Effector memory CD8-positive, alpha-beta T cell (primary cell): ENCODE measurements around the gene TNFSF9.

Experiments used
- ATAC-seq: fragments of 150-1000 bp; cut with Tn5 transposase; replicated peaks from 2 replicates; pipeline ENCODE4 v1.10.0; 2021; ENCODE audit warnings: mild to moderate bottlenecking, moderate library complexity
- DNase-seq, 3 experiments: peaks; one replicate each; pipeline ENCODE4 v3.0.0; 2021
- H3K27ac Mint-ChIP-seq, 2 donors: one replicate each; pipeline ENCODE4 v1.8.0; 2022; ENCODE audit warnings: mild to moderate bottlenecking in 2 of 2, mixed read lengths in 2 of 2, moderate library complexity in 2 of 2
- H3K27me3 Mint-ChIP-seq, 2 donors: one replicate each; pipeline ENCODE4 v1.8.0; 2022; ENCODE audit warnings: mixed read lengths in 2 of 2
- H3K36me3 Mint-ChIP-seq: one replicate; pipeline ENCODE4 v1.8.0; 2022; ENCODE audit warnings: mild to moderate bottlenecking, moderate library complexity, mixed read lengths; ENCODE audit not compliant: insufficient read depth
- H3K4me1 Mint-ChIP-seq, 2 donors: one replicate each; pipeline ENCODE4 v1.8.0; 2022; ENCODE audit warnings: low read depth in 2 of 2, mixed read lengths in 2 of 2
- H3K4me3 Mint-ChIP-seq, 2 donors: one replicate each; pipeline ENCODE4 v1.8.0; 2022; ENCODE audit warnings: mild to moderate bottlenecking in 2 of 2, mixed read lengths in 2 of 2, moderate library complexity in 2 of 2
- H3K9me3 Mint-ChIP-seq, 2 donors: one replicate each; pipeline ENCODE4 v1.8.0; 2022; ENCODE audit warnings: mixed read lengths in 2 of 2

Gene TNFSF9

GRCh38 chr19:6516018-6516658 is 14.7 kb upstream of the TNFSF9 start:
- Mint-ChIP-seq H3K4me3 (peak overlapping the region; percentile 81 to 92), H3K4me1 (peaks cover 32 to 35% of the 10 kb centered on the region in 2 donors), H3K36me3 (peaks cover 5% of the 10 kb centered on the region), H3K27ac (peak overlapping the region; percentile 53 to 88), H3K27me3 (no peaks in the 10 kb centered on the region), H3K9me3 (no peaks in the 10 kb centered on the region)
- ATAC-seq (peak; percentile 55), DNase-seq (peak in 2 of 3 experiments; percentile 25 to 54)

DNA sequence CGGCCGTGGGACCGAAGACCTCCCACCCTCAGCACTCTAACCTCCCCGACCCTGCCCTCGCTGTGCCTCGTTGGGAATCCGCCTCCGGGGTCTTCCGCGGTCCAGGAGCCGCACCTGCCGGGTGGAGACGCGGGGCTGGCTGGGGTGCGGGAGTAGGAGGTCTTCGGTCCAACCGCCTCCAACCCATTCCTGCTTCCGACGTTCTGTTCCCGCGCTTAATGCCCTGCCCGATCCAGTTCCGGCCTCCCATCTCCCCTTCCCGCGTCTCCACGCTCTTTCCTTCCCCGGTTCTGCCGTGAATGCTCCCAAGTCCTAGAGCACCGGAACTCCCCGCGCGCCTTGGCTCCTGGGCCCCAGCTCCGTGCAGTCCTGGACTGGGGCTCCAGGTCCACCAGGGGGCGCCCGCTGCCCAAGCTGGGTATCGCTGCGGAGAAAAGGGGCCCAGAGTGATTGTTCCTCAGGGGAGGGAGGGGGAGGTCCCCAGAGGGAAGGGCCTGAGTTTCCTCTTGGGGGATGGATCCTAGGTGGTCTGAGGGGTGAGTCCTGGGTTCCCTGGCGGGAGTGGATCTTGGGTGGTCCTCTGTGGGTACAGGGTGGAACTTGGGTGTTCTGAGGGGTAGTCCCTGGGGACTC is 14.1 kb upstream of the TNFSF9 start:
- peak overlapping the region; percentile 81 to 92 for H3K4me3 Mint-ChIP-seq
- no peaks in the 10 kb centered on the region for H3K9me3 Mint-ChIP-seq
- ATAC-seq = peak; percentile 87
- peak overlapping the region; percentile 53 to 88 for H3K27ac Mint-ChIP-seq
- H3K27me3 Mint-ChIP-seq = no peaks in the 10 kb centered on the region
- peaks cover 33 to 36% of the 10 kb centered on the region in 2 donors for H3K4me1 Mint-ChIP-seq
- peak; percentile 88 to 93 (median 90) for DNase-seq
- peaks cover 6% of the 10 kb centered on the region for H3K36me3 Mint-ChIP-seq

- Mint-ChIP-seq H3K4me1 (peaks cover 42 to 45% of the 10 kb centered on the region in 2 donors), H3K36me3 (peaks cover 10% of the 10 kb centered on the region), H3K27me3 (no peaks in the 10 kb centered on the region), H3K4me3 (peak overlapping the region; percentile 81 to 92), H3K27ac (peak overlapping the region; percentile 82 to 85), H3K9me3 (no peaks in the 10 kb centered on the region)
- DNase-seq (no peak), ATAC-seq (no peak)
Measured at GRCh38 chr19:6518145-6518911, 12.5 kb upstream of the TNFSF9 start.

DNA sequence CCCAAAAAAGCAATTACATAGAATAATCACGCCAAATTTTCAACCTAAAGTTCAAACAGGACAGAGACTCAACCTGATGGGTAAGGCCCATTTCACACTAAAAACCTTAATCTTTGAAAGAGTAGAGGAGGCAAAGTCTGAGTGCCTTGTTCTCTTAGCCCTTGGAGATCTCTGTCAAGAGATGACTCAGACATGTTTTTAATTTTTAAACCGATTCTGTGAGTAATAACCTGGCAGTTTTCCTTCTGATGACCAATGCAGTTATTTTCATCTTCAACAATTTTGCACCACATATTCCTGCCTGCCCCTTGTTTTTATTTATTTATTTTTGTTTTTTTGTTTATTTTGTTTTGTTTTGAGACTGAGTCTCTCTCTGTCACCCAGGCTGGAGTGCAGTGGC is 11.5 kb upstream of the TNFSF9 start:
- no peaks in the 10 kb centered on the region for H3K9me3 Mint-ChIP-seq
- ATAC-seq = no peak
- H3K4me1 Mint-ChIP-seq = peaks cover 42 to 45% of the 10 kb centered on the region in 2 donors
- peaks cover 10% of the 10 kb centered on the region for H3K36me3 Mint-ChIP-seq
- peak overlapping the region in 1 of 2 donors; percentile 85 for H3K27ac Mint-ChIP-seq
- DNase-seq = no peak
- peak overlapping the region in 1 of 2 donors; percentile 15 for H3K4me3 Mint-ChIP-seq
- H3K27me3 Mint-ChIP-seq = no peaks in the 10 kb centered on the region

DNA sequence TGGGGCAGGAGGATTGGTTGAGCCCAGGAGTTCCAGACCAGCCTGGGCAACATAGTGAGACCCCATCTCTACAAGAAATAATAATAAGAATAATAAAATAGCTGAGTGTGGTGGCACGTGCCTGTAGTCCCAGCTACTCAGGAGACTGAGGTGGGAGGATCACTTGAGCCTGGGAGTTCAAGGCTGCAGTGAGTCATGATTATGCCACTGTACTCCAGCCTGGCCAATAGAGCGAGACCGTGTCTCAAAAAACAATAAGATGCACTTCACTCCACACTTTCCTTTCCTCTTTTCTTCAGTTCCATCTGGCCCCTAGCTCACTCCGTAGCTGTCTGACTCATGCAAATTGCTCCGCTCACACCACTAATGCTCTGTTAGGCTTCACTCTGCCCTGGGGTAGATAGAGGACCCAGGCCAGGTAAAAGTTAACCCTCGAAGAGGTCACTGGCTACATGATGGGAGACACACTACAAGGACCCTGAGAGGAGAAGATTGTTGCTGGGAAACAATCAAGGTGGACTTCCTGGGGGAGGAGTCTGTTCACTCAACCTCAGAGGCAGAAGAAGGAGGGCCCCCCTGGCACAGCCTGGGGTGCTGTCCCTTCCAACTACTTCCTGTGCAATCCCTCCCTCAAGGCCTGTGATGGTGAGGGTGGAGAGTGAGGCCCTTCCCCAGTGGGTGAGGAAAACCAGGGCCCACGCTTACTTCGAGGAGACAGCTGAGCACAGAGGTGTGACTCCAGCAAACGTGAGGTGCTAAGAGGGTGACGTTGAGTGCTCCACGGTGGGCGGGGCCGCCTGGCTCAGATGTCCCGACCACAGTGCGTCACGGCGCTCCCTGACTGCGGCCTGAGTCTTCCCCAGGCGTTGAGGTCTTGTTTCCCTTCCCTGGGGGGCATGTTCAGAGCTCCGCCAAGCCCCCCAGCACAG is 8.8 kb upstream of the TNFSF9 start:
- peak; percentile 74 to 85 (median 74) for DNase-seq
- Mint-ChIP-seq H3K27me3 (no peaks in the 10 kb centered on the region), H3K36me3 (peaks cover 10% of the 10 kb centered on the region), H3K4me1 (peaks cover 27 to 30% of the 10 kb centered on the region in 2 donors), H3K27ac (peak overlapping the region; percentile 85 to 97), H3K9me3 (no peaks in the 10 kb centered on the region), H3K4me3 (peak overlapping the region; percentile 60 to 62)
- ATAC-seq = peak; percentile 95

DNA sequence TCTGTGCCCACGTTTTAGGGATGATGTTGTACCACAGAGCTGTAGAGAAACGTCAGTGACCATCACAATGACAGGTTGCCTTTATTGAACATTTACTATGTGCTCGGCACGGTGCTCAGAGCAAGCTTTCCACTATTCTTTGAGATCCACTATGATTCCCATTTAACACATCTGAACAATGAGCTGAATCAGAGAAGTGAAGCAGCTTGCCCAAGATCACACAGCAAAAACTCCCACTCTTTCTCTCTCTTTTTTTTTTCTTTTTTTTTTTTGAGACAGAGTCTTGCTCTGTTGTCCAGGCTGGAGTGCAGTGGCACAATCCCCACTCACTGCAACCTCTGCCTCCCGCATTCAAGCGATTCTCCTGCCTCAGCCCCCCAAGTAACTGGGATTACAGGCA is 8.1 kb upstream of the TNFSF9 start:
- Mint-ChIP-seq H3K27ac (peak overlapping the region; percentile 85 to 97), H3K9me3 (no peaks in the 10 kb centered on the region), H3K27me3 (no peaks in the 10 kb centered on the region), H3K4me1 (peaks cover 21 to 24% of the 10 kb centered on the region in 2 donors), H3K4me3 (peak overlapping the region; percentile 60 to 62), H3K36me3 (peaks cover 7% of the 10 kb centered on the region)
- no peak for DNase-seq
- ATAC-seq = no peak

DNA sequence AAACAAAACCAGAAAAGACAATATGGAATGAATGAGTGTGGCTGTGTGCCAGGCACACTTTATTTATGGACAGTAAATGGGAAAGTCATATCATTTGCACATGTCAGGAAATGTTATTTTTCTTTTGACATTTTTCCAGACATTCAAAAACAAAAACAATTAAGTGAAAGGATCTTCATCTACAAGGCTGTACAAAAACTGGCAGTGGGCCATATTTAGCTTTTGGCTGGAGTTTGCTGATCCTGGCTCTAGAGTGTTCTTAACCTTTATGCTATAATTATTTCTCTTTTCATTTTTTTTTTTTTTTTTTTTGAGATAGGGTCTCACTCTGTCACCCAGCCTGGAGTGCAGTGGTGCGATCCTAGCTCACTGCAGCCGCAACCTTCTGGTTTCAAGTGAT is 6.5 kb upstream of the TNFSF9 start:
- no peak overlapping the region for H3K4me3 Mint-ChIP-seq
- ATAC-seq (no peak), DNase-seq (no peak)
- peak overlapping the region in 1 of 2 donors; percentile 97 for H3K27ac Mint-ChIP-seq
- no peaks in the 10 kb centered on the region for H3K9me3 Mint-ChIP-seq
- peaks cover 12 to 19% of the 10 kb centered on the region in 2 donors for H3K4me1 Mint-ChIP-seq
- peaks cover 7% of the 10 kb centered on the region for H3K36me3 Mint-ChIP-seq
- H3K27me3 Mint-ChIP-seq = no peaks in the 10 kb centered on the region

DNA sequence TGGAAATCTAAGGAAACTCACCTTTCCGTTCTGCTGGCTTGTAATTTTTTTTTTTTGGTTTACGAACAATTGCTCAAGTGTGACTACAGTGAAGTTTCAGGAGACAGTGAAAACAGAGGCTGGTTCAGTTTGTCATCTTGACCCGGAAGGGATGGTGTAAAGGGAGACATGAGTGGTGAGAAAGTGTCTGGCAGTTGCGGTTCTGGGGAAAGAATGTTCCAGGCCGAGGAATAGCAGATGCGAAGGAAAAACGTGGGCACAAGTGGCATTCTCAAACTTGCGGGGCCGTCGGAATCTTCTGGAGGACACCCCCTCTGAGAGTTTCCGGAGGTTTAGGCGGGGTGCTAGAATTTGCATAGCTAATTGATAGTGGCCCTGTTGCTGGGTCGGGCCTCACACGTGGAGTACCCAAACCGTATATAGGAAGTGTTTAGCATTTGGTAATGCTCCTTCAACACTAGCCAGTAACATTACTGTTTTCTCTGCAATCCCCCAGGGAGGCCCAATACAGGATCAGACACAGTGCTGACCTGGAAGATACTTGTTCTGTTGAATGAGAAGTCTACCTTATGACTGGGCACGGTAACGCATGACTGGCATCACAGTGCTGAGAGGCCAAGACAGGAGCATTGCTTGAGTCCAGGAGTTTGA is 2.8 kb upstream of the TNFSF9 start:
- Mint-ChIP-seq H3K27ac (peak overlapping the region; percentile 5 to 78), H3K9me3 (no peaks in the 10 kb centered on the region), H3K27me3 (peaks cover 9 to 15% of the 10 kb centered on the region in 2 donors), H3K4me1 (peaks cover 22 to 41% of the 10 kb centered on the region in 2 donors), H3K36me3 (peaks cover 18% of the 10 kb centered on the region), H3K4me3 (peak overlapping the region in 1 of 2 donors; percentile 7)
- ATAC-seq (peak; percentile 24), DNase-seq (no peak)

DNA sequence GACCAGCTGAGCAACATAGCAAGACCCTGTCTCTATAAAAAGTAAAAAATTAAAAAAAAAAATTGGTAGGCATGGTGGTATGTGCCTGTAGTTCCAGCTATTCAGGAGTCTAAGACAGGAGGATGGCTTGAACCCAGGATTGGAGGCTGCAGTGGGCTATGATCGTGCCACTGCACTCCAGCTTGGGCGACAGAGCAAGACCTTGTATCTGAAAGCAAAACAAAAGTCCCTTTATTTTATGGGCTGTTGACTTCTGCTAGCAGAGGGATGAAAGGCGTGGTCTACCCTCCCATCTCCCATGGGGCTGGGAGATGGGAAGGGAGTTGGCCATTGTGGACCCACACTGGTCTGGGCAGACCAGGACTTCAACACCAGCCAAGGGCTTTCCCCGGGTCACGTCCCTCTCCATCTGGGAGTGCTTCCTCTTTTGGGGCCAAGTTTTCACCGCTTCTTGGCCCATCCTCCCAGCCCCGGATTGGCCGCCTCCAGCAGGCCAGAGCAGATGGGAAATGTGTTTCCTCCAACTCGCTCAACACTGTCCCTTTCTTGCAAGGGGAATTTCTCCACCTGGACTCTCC is 2.2 kb upstream of the TNFSF9 start:
- Mint-ChIP-seq H3K9me3 (no peaks in the 10 kb centered on the region), H3K4me3 (peak overlapping the region in 1 of 2 donors; percentile 7), H3K4me1 (peaks cover 22 to 42% of the 10 kb centered on the region in 2 donors), H3K27ac (peak overlapping the region in 1 of 2 donors; percentile 78), H3K27me3 (peaks cover 9 to 15% of the 10 kb centered on the region in 2 donors), H3K36me3 (peaks cover 18% of the 10 kb centered on the region)
- DNase-seq (no peak), ATAC-seq (no peak)

DNA sequence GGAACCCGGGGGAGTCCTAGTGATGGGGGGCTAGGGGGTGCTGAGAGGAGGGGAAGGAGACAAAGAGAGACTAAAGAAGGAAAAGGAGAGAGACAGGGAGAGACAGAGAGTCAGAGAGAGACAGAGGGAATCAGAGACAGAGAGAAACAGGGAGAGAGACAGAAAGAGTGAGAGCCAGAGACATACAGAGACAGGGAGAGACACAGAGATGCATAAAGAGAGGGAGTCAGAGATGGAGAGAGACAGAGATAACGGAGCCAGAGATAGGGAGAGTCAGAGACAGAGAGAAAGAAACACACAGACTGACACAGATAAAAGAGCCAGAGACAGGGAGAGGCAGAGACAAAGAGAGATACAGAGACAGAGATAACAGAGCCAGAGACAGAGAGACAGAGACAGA is 1.5 kb upstream of the TNFSF9 start:
- ATAC-seq (no peak), DNase-seq (no peak)
- peaks cover 22 to 48% of the 10 kb centered on the region in 2 donors for H3K4me1 Mint-ChIP-seq
- H3K36me3 Mint-ChIP-seq = peaks cover 18% of the 10 kb centered on the region
- peak overlapping the region in 1 of 2 donors; percentile 82 for H3K4me3 Mint-ChIP-seq
- peaks cover 9 to 15% of the 10 kb centered on the region in 2 donors for H3K27me3 Mint-ChIP-seq
- no peaks in the 10 kb centered on the region for H3K9me3 Mint-ChIP-seq
- peak overlapping the region in 1 of 2 donors; percentile 74 for H3K27ac Mint-ChIP-seq

GRCh38 chr19:6529937-6530385 is 865 bp upstream of the TNFSF9 start:
- Mint-ChIP-seq H3K4me1 (peaks cover 22 to 48% of the 10 kb centered on the region in 2 donors), H3K27ac (peak overlapping the region; percentile 10 to 83)

More at GRCh38 chr19:6529937-6530385, 865 bp upstream of the TNFSF9 start:
- DNase-seq (no peak), ATAC-seq (no peak)
- Mint-ChIP-seq H3K27me3 (peaks cover 9 to 15% of the 10 kb centered on the region in 2 donors), H3K4me3 (peak overlapping the region; percentile 78 to 82), H3K9me3 (no peaks in the 10 kb centered on the region), H3K36me3 (peaks cover 18% of the 10 kb centered on the region)
